Measurements from ENCODE around the gene MSLN.
"Not testable (repeated sequence)": the region's sequence is repeated elsewhere in the genome, so short reads cannot be mapped to it uniquely, and the experiment has no call there.

The MSLN gene

DNA sequence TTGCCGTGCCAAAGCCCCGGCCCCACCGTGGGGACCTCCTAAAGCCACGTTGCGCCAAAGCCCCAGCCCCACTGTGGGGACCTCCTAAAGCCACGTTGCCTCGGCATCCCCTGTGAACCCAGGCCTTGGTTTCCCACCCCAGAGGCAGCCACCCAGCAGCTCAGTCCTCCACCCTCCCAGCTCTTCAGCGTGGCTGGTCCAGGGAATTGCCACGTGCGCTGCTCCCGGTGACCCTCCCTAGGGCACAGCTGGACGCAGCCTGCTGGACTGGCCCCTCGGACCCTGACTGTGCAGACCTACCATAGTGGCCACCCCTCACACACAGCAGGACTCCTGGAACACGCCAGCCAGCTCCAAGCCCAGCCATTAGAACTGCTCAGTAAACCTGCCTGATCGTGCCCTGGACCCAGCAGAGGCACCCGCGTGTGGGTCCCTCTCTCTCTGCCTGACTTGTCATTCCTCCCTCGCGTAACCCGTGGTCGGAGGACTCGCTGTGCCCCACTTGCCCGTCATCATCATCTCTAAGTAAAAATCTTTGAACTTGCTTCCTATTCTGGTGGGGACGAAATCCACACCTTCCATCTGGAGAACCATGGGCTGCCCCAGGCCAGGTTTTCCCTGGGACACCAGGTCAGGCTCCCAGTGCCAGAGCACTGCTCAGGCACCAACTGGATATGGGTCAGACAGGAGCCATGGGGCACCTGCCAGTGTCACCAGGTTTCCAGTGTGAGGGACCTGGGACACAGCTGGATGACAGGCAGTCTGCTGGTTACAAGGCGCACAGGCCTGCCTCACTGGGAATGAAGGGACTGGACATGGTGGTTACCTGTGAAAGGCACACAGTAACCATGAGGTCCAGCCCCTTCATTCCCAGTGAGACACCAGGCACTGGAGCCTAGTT, 25.3 kb upstream of the MSLN start:
- DNase-seq (ENCODE audit: low read depth, low spot score) = no peak

DNA sequence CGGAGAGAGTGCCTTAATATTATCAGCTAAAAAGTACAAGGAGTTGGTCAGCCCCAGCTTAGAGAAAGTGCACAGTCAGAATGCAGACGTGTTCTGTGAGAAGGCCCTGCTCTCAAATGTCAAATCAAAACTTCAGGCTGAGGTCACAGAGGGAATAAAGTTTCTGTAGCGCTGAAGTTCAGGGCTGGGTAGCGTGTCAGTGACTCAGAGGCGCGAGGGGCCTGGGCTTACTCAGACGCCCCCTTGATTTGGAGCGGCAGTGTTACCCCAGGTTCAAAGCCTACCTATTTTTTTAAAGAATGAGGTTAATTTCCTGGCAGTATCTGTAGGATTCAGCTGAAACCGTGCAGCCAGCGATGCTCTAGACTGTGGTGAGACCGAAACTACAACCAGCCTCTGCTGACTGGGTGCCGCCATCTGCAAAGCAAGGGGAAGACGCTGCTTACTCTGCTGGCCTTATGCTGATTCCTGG, 24.5 kb upstream of the MSLN start:
- DNase-seq (ENCODE audit: low read depth, low spot score) = no peak

DNA sequence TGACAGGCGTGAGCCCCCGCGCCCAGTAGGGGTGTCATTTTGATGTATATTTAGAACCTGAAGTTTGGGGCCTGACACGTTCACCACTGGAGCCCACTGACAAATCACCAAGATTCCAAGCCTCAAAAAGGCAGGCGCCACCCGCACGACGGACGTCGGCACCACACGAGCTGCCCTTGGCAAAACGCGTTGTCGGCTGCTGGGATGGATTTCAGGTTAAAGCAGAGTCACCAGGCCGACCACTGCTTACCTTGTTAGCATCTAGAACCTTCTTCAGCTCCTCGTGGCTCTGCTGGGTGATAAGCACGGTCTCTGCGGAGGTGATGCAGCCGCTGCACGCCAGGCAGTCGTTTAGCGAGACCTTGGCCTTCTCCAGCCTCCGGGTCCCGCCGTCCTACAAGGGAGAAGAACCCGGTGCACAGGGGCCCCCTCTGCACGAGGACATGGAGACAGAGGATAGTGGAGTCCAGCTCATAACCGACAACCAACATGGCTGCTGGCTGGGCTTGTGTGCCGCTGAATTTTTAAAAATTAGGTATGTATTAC, 23.5 kb upstream of the MSLN start:
- no peak for DNase-seq (ENCODE audit: low read depth, low spot score)

DNA sequence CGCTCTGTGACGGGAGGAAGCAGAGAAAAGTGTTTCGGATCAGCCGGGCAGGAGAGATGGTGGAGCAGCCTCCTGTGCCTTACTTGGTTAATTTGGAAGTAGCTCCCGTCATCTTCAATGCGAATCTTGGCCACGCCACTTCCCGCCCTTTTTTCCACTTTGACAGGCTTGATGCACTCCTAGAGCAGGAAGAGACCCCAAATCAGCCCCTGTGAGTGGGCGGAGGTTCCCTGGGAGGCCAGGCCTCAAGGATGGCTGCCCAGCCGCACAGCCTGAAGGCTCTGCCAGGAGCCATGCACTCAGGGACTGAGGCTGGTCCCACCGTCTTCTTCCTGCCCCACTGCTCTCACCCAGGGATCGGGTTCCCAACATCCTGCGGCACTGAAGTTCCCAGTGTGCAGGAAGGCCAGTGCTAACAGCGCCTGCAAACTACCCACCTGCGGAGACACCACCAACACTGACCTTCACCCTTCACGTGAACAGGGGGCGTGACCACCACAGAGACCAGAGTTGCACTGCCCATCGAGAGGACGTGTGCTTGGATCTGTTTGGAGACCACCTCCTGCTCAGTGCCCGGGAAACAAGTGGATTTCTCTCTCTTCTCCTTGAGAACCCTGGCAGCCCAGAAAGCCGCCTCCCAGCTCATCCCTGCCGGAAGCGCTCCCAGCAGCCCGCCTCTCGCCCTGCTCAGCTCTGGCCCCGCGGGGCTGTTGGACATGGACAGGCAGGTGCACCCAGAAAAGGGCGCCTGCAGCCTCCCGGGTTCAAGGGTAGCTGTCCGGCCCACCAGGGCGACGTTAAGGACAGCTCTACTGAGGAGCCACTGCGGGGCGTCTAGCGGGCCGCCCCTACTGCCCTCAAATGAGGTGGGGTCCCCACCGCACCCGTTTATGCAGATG, 20.7 kb upstream of the MSLN start:
- DNase-seq (ENCODE audit: low read depth, low spot score) = no peak

DNA sequence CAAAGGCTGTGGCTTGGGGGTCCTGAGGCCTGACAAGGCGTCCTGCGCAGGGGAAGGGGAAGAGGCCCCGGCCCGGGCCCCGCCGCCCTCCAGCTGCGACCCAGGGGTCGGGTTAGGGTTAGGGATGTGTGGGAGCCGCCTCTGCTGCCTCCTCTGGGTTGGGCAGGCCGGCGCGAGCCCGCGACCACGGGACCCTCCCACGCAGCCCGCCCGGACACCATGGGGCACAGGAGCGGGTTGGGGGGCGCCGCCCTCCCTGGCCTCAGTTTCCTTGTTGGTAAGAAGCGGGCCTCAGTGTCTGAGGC, 20.1 kb upstream of the MSLN start:
- no peak for DNase-seq (ENCODE audit: low read depth, low spot score)

DNA sequence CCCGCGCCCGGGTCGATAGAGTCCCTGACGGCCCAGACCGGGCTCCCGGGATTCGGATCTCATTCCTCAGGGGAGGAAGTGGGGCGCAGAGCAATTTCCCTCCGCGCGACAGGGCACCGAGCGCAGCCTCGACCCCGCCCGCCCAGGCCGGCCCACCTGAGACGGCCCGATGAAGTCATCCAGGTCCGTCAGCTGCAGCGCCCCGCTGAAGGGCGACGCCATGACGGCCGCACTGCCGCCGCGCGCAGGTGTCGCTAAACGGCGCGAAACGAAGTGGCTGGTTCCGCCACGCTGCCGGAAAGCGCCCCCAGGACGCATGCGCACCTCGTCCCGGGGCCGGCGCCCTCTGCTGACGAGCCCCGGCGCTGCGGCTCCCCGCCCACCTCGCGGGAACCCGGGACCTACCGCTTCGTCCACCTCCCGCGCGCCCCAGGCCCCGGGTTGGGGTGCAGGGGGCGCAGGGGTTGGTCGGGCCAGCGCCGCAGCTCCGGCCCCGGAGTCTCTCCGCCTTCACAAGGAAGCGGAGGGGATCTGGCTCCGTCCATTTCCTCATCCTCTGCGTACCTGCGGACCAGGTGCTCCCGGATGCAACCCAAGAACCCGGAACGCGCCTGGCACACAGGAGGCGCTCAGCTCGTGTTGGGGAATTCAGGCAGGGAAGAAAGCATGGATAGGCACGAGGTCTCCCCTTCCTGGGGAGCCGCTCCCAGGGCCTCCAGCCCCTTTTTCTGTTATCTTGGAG, 19.6 kb upstream of the MSLN start, which contains the start of gene CIAO3:
Gene CIAO3 (minus strand): TSS at position 234 of the 742 bp plus-strand sequence. CDS start 12 bp downstream, at position 222.
- no peak for DNase-seq (ENCODE audit: low read depth, low spot score)

DNA sequence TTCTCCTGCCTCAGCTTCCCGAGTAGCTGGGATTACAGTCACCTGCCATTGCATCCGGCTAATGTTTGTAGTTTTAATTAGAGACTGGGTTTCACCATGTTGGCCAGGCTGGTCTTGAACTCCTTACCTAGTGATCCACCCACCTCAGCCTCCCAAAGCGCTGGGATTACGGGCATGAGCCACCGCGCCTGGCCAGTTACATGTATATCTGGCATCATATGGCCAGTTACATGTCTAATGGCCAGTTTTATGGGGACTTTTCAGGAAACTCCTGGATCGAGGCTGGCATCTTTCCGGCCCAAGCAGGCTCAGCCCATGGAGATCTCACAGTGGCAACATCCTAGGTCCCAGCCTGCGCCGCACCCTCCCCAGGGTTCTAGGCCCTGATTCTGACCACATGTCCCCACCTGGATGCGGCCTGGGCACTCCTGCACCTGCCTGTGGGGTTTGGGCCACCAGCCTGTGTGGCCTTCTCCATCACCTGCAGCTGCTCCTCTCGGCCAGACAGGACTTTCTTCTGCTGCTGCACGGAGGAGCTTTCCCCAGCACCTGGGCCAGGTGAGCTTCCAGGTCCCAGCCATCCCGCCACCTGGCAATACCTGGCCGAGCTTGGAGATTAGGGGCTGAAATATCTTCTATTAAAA, 18.4 kb upstream of the MSLN start:
- DNase-seq (ENCODE audit: low read depth, low spot score) = no peak

DNA sequence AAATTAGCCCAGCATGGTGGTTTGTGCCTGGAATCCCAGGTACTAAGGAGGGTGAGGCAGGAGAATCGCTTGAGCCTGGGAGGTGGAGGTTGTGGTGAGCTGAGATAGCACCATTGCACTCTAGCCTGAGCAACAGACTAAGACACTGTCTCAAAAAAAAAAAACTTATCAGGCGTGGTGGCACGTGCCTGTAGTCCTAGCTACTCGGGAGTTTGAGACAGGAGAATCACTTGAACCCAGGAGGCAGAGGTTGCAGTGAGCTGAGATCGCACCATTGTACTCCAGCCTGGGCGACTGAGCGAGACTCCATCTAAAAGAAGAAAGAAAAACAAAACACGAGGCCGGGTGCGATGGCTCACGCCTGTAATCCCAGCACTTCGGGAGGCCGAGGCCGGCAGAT, 17.6 kb upstream of the MSLN start:
- DNase-seq (ENCODE audit: low read depth, low spot score) = not testable (repeated sequence)

DNA sequence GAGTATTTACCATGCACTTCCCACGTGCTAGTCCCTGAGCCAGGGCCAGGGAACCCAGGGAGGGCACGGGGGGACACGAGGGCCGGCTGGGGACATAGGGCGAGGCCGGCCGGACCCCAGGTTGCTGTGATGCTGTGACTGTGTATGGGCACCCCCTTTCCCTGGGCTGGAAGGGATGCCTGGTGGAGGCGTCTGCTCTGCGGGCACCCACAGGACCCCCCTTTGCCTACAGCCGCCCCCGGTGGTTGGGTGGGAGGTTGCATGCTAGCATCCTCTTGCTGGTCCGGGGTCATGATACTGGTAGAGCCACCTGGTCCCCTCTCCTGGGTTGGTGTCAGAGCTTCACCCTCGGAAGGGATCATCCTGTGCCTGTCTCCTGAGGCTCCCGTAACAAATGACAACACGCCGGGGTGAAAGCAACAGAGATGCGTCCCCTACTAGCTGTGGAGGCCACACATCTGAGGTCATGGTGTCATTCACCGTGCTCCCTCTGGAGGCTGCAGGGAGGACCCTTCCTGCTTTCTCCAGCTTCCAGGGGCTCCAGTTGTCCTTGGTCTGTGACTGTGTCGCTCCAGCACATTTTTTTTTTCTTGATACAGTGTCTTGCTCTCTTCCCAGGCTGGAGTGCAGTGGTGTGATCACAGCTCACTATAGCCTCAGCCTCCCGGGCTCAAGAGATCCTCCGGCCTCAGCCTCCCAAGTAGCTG, 16.6 kb upstream of the MSLN start:
- DNase-seq (ENCODE audit: low read depth, low spot score) = no peak

DNA sequence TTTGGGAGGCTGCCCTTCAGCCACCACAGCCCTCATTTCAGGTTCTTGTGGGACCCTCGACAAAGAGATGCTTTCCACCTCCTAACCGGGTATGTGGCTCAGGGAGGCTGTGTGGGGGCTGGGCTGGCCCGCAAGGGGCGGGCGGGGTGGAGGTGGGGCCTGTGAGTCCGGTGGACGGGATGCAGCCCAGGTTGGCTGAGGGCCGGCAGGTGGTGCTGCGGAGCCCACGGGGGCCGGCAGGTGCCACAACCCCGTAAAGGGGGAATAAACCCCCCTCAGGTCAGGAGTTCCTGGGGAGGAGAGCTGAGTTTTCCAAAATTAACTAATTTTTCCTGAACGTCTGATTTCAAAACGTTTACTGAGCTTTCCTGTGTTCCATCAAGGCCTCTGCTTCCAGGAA, 14.8 kb upstream of the MSLN start:
- DNase-seq (ENCODE audit: low read depth, low spot score) = no peak

DNA sequence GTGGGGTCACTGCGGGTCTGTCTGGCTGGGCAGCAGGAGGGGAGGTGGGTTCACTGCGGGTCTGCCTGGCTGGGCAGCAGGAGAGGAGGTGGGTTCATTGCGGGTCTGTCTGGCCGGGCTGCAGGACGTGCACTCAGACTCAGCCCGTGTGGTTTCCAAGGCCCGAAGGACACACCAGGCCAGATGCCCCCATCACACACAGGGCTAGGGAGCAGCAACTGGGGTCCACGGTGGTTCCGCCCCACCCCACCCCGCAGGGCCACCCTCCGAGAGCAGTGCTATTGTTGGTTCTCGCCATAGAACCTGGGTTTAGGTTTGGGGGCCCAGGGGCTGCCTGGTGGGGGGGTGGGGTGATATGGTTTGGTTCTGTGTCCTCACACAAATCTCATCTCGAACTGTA, 13.9 kb upstream of the MSLN start:
- no peak for DNase-seq (ENCODE audit: low read depth, low spot score)

DNA sequence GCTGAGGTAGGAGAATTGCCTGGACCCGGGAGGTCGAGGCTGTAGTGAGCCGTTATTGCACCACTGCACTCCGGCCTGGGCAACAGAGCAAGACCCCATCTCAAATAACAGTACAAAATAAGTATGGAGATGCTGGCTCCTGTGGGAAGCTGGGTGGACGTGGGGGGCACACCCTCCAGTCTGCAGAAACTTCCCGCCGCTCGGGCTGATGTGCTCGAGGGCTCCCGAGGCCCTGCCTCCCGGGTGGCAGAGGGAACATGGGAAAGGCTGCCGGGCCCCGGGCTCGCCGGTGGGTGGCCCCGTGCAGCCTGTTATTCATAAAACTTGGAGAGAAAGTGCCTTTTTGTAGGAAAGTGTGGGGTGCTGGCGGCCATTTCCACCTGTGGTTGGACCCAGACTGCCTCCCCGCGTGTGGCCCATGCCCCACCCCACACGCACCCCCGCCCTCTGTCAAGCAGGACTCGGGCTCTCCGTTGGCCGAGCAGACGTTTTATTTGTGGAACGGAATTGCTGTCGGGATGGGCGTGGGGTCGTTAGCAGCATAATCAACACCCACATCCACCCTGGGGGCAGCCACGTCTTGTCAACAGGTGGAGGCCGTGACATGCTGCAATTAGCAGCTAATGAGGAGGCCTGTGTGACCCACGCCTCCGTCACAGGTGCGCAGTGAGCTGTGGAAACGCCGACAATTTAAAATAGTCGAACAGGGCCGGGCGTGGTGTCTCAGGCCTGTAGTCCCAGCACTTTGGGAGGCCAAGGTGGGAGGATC, 12.4 kb upstream of the MSLN start:
- DNase-seq (ENCODE audit: low read depth, low spot score) = no peak

DNA sequence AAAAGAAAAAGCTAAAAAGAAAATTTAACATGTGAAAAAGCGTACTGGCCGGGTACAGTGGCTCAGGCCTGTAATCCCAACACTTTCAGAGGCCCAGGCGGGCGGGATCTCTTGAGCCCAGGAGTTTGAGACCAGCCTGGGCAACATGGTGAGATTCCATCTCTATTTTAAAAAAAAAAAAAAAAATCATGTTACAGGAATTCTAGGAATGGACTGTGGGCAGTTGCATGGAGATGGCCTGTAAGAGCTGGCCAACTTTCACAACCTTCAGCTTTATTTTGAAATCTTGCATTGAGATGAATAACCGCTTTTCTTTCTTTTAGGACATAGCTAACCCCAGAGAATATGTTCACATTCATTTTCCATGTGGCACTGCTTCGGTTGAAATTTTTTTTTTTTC, 11.5 kb upstream of the MSLN start:
- DNase-seq (ENCODE audit: low read depth, low spot score) = no peak

DNA sequence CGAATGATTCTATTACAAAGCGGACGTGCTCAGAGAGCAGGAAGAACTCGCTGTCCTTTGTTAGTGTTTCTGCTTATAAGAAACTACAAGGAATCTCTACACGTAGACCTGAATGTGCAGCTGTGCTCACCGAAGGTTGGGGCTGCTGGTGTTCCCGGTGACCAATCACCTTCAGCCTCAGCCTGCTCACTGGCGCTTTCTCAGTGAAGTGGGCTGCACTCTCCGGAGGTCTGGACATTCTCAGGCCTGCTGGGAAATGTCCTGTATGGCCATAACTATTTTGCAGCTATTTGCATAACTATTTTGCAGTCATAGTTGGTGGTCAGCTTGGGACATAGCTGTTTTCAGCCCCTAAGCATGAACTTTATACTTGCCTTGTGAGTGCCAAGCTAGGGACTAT, 10.0 kb upstream of the MSLN start:
- DNase-seq (ENCODE audit: low read depth, low spot score) = no peak

DNA sequence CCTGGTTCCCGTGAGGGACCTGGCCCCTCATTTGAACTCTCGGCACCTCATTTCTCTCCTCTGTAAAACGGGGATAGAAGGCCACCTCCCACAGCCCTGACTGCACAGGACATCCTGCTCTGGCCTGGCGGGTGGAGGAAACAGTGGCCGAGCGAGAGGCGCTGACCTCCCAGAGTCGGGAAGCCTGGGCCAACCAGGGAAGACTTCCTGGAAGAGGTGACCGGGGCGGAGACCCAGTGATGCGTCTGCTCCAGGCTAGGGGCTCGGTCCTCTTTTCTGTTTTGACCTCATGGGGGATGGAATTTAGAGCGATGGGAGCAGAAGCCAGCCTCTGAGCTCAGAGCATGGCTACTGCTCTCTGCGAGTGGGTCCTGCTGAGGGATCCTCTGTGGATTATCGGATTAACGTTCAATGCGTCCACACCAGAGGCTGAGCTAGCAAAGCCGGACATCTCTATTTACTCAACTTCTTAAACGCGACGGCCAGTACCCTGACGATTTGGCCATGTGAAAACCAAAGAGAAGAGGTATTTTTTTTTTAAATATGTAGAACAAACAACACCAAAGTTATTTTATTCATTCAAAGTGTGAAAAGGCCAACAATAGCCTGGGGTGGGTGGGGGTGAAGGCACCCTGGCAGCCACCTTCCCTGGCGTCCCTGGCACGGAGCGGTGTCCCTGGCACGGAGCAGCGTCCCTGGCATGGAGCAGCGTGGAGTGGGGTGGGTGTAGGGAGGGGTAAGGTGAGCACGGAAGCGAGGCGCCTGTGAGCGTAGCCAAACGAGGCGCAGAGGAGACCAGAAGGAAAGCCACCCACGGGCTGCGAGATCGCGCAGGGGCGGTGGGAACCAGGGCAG, 9.2 kb upstream of the MSLN start:
- no peak for DNase-seq (ENCODE audit: low read depth, low spot score)

DNA sequence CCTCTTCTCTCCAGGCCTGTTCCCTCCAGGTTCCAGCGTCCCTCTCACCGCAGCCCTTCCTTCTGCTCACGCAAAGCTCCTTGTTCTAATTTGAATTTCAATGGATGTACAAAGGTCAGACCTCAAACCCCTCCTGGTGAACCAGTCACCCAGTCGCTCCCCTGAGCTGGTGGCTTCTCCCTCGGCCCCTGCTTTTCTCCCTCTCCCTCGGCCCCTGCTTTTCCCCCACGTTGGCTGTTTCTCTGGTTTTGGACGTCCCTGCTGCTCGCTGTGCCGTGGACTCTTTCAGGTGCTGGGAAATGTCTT, 8.6 kb upstream of the MSLN start:
- no peak for DNase-seq (ENCODE audit: low read depth, low spot score)

DNA sequence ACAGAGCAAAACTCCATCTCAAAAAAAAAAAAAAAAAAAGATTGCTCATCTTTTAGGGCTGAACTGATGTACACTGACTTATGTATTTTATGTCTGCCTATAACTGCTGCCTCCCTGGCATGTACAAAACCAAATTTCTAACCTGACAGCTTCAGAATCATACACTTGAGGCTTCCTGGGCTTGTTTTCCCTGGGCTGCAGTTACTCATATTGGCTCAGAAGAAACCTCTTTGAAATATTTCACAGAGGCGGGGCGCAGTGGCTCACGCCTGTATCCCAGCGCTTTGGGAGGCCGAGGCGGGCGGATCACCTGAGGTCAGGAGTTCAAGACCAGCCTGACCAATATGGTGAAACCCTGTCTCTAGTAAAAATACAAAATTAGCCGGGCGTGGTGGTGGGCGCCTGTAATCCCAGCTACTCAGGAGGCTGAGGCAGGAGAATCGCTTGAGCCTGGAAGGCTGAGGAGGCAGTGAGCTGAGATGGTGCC, 6.4 kb upstream of the MSLN start:
- DNase-seq (ENCODE audit: low read depth, low spot score) = not testable (repeated sequence)

DNA sequence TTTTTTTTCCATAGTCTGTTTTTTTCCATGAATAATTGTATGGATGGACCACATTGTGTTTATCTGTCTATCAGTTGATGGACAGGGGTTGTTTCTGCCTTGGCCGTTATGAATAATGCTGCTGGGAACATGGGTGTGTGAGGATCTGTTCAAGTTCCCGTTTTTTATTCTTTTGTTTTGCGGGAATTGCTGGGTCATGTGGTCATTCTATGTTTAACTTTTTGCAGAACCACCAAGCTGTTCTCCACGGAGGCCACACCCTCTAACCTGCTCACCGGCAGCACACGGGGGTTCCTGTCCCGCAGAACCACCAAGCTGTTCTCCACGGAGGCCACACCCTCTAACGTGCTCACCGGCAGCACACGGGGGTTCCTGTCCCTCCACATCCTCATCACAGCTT, 5.9 kb upstream of the MSLN start:
- no peak for DNase-seq (ENCODE audit: low read depth, low spot score)

DNA sequence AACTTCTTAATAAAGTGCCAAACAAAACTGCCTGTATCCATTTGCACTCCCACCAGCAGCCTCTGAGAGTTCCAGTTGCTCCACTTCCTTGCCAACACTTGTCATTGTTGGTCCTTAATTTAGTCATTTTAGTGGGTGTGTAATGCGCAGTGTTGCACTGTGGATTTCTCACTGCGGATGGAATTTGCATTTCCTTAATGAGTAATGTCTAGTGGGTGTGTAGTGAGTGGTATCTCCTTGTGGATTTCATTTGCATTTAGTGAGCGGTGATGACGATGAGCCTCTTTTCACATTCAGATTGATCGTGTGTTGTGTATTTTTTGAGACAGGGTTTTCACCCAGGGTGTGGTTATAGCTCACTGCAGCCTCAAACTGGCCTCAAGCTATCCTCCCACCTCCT, 4.1 kb upstream of the MSLN start:
- no peak for DNase-seq (ENCODE audit: low read depth, low spot score)

All from iPS DF 19.7 (cell line).